ENCODE data around the gene CRYBG2. TPM values are rescaled to one million over a fixed set of nuclear protein-coding genes. Genes with fewer than 3 reads are reported as not detected.

The CRYBG2 gene
- total and polyA plus RNA-seq, 10 of the 15 experiments (the other 5 are each of a cell fraction or from before 2014, with no cell fraction given): 0.03 to 1.2 (median 0.11) TPM; not detected in 4

DNA sequence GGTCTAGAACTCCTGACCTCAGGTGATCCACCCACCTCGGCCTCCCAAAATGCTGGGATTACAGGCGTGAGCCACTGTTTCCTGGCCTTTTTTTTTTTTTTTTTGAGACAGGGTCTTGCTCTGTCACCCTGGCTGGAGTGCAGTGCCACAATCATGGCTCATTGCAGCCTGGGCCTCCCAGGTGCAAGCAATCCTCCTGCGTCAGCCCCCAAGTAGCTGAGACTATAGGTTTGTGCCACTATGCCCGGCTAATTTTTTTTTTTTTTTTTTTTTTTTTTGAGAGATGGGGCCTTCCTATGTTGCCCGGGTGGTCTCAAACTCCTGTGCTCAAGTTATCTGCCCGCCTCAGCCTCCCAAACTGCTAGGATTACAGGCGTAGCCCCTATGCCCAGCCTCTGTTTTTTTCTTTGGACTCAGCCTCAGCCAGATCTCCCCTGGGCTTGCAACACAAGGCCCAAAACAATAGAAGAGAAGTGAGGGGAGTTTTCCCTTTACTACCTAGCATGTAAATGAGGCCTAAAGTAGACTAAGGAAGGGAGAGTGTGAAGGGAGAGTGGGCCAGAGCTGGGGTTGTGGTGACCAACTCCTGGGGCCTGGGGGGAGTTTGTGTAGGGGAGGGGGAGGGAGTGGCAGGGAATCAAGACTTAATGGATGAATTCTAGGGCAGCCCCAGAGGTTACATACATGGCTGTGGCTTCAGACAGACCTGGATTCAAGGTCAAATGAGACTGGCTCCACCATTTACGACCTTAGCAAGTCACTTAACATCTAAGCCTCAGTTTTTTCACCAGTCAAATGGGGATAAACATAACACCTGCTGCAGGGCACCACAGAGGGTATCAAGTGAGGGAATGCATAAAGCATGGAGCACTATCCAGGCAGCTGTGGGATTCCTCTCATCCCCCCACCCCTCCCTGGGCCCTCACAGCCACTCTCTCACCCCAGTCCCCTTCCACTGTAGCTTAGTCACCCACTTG is 37.8 kb downstream of the CRYBG2 start:
- no peak for DNase-seq (ENCODE audit: low read depth, low spot score)
- in situ Hi-C loops (cut with MboI): no loop called here
- no TSS peak for BruUV-seq (replicated peaks)
- peak overlapping the region; percentile 57 for H3K4me2 ChIP-seq (ENCODE audit: control insufficient read depth, insufficient read depth)
- FAIRE-seq: no peak
- peaks cover 56% of the 10 kb centered on the region for H3K4me1 ChIP-seq (ENCODE audit: control insufficient read depth, insufficient read depth, low read length)
- ChIA-PET SMC1A (ENCODE audit: uncharacterized antibody, unreplicated experiment) (interaction anchor here (0.8 to 14.9 kb wide), 6 partner anchors 9 to 189 kb away, joined by 3 to 474 read pairs (median 22); partner anchors contain the start of genes SH3BGRL3, UBXN11 and ZNF593), RAD21 (ENCODE audit: unreplicated experiment) (interaction anchor here (0.6 to 10.4 kb wide), 7 partner anchors 19 to 146 kb away, joined by 3 to 477 read pairs (median 8); partner anchors contain the start of genes SH3BGRL3 and ZNF593), POLR2A (interaction anchor here (0.6 to 10.6 kb wide), 8 partner anchors 9 to 1537 kb away, joined by 3 to 253 read pairs (median 4); partner anchors contain the start of gene UBXN11), CTCF (interaction anchor here (0.7 to 11.6 kb wide), 3 partner anchors 8 to 171 kb away, joined by 3 to 879 read pairs (median 4); partner anchors contain the start of gene SH3BGRL3)
- H3K9me3 ChIP-seq (replicated peaks; ENCODE audit: control insufficient read depth, insufficient read depth, low read length): no peaks in the 10 kb centered on the region
- H3K79me2 ChIP-seq (ENCODE audit: control insufficient read depth, insufficient read depth, low read length): peaks cover 23% of the 10 kb centered on the region
- no peak overlapping the region for H2AFZ ChIP-seq (ENCODE audit: control insufficient read depth, low read depth, low read length)
- peak overlapping the region; percentile 96; the same call in 1 of the 2 replicates for H3K4me3 ChIP-seq
- H3K27me3 ChIP-seq (replicated peaks in 1 of 2; ENCODE audit: control insufficient read depth in 2 of 2, insufficient read depth in 2 of 2, low read length in 1 of 2): no peaks in the 10 kb centered on the region
- H3K27ac ChIP-seq (ENCODE audit: control insufficient read depth, insufficient read depth): peak overlapping the region; percentile 89
- intact Hi-C loops (cut with micrococcal nuclease; ENCODE audit: unreplicated experiment): loop anchor here (5.0 kb wide), 2 partner anchors 79 to 209 kb away; no protein-coding TSS in a partner anchor
- no peaks in the 10 kb centered on the region for H4K20me1 ChIP-seq (ENCODE audit: control insufficient read depth, insufficient read depth)
- TF ChIP-seq SREBF1 (IDR thresholded peaks at IDR 0.05; ENCODE audit: low read length) (no peak), MLLT1 (IDR thresholded peaks at IDR 0.05) (0 out of 2 replicates have a peak, but pooled peaks have one; percentile 55), NR2F1 (conservative IDR thresholded peaks at IDR 0.05) (no peak), HDGF (IDR thresholded peaks at IDR 0.05) (0 out of 2 replicates have a peak, but pooled peaks have one; percentile 4), NFIC (IDR thresholded peaks at IDR 0.05; ENCODE audit: low read depth, low read length) (0 out of 2 replicates have a peak, but pooled peaks have one; percentile 32), NRF1 (conservative IDR thresholded peaks at IDR 0.05; ENCODE audit: low read depth, low read length) (no peak), NFYA (IDR thresholded peaks at IDR 0.05; ENCODE audit: borderline replicate concordance, low read depth, low read length) (no peak), IKZF2 (IDR thresholded peaks at IDR 0.05) (peak in 1 of 2 experiments; percentile 20; a peak in 2 of 4 replicates), RUNX3 (IDR thresholded peaks at IDR 0.05; ENCODE audit: low read length) (peak; percentile 30; the same call in 1 of the 2 replicates)
- H3K36me3 ChIP-seq (ENCODE audit: control insufficient read depth in 2 of 2, insufficient read depth in 2 of 2, low read length in 1 of 2): no peaks in the 10 kb centered on the region
- whole genome bisulfite sequencing (ENCODE audit: insufficient coverage, insufficient replicate concordance, low lambda C conversion rate, missing lambda C conversion rate): 31% methylated on average over 6 of the region's 8 CpGs
- H3K9ac ChIP-seq (ENCODE audit: control insufficient read depth, insufficient read depth, low read length): peak overlapping the region; percentile 48
- ATAC-seq: 0 out of 3 replicates have a peak, but pooled peaks have one; percentile 6

All from GM12878 (cell line).